Measurements from ENCODE around the gene IDH1.

- TF ChIP-seq CTCF (IDR thresholded peaks at IDR 0.05 in 2 of 3, conservative IDR thresholded peaks at IDR 0.05 in 1 of 3; ENCODE audit: control insufficient read depth in 2 of 3, extremely low read depth in 1 of 3, insufficient read depth in 1 of 3, low read depth in 3 of 3, low read length in 3 of 3), result no peak
- no peak for TF ChIP-seq FOS (IDR thresholded peaks at IDR 0.05; ENCODE audit: borderline replicate concordance, extremely low read depth, insufficient read length)
- TF ChIP-seq BCLAF1 (IDR thresholded peaks at IDR 0.05), result no peak
- TF ChIP-seq RAD21 (IDR thresholded peaks at IDR 0.05; ENCODE audit: insufficient read depth, low read depth, low read length), result no peak
- TF ChIP-seq TCF12 (IDR thresholded peaks at IDR 0.05; ENCODE audit: low read depth, low read length), result no peak
- TF ChIP-seq POLR2A (IDR thresholded peaks at IDR 0.05; ENCODE audit: low read depth, low read length), result no peak
- no peak for TF ChIP-seq POLR2AphosphoS5 (IDR thresholded peaks at IDR 0.05; ENCODE audit: low read length)
- TF ChIP-seq HDAC2 (IDR thresholded peaks at IDR 0.05), result no peak
- TF ChIP-seq NFIC (IDR thresholded peaks at IDR 0.05; ENCODE audit: low read depth, low read length), result no peak
- no peak for TF ChIP-seq BACH1 (IDR thresholded peaks at IDR 0.05; ENCODE audit: borderline replicate concordance)
- TF ChIP-seq ZBTB11 (CRISPR knock-in tag; IDR thresholded peaks at IDR 0.05), result no peak
Observed at GRCh38 chr2:208248601-208249000, 6.3 kb downstream of the IDH1 start.
